BLaER1 (cell line): ENCODE results near the gene CASP3.
"Not testable (repeated sequence)": the region's sequence is repeated elsewhere in the genome, so short reads cannot be mapped to it uniquely, and the experiment has no call there.

Experiments
- H3K27ac ChIP-seq: shearing (Covaris generic); formaldehyde crosslinking; 2 replicates; pipeline ENCODE4 v1.8.1; 2022
- H3K27me3 ChIP-seq: shearing (Covaris generic); formaldehyde crosslinking; 2 replicates; pipeline ENCODE4 v1.8.1; 2022
- H3K36me3 ChIP-seq: shearing (Covaris generic); formaldehyde crosslinking; 2 replicates; pipeline ENCODE4 v1.8.1; 2022
- H3K4me1 ChIP-seq: shearing (Covaris generic); formaldehyde crosslinking; 2 replicates; pipeline ENCODE4 v1.8.1; 2022
- H3K4me2 ChIP-seq: shearing (Covaris generic); formaldehyde crosslinking; 2 replicates; pipeline ENCODE4 v1.8.1; 2022
- H3K4me3 ChIP-seq: shearing (Covaris generic); formaldehyde crosslinking; 2 replicates; pipeline ENCODE4 v1.8.1; 2022
- H3K9ac ChIP-seq: shearing (Covaris generic); formaldehyde crosslinking; 2 replicates; pipeline ENCODE4 v1.8.1; 2022
- H3K9me3 ChIP-seq: shearing (Covaris generic); formaldehyde crosslinking; 2 replicates; pipeline ENCODE4 v1.8.1; 2022
- H4K20me1 ChIP-seq: shearing (Covaris generic); formaldehyde crosslinking; 2 replicates; pipeline ENCODE4 v1.8.1; 2022
- Cebpa-rat ChIP-seq: shearing (Covaris generic); IDR thresholded peaks from 2 replicates; pipeline ENCODE4 v1.8.1; 2022

Gene CASP3

DNA sequence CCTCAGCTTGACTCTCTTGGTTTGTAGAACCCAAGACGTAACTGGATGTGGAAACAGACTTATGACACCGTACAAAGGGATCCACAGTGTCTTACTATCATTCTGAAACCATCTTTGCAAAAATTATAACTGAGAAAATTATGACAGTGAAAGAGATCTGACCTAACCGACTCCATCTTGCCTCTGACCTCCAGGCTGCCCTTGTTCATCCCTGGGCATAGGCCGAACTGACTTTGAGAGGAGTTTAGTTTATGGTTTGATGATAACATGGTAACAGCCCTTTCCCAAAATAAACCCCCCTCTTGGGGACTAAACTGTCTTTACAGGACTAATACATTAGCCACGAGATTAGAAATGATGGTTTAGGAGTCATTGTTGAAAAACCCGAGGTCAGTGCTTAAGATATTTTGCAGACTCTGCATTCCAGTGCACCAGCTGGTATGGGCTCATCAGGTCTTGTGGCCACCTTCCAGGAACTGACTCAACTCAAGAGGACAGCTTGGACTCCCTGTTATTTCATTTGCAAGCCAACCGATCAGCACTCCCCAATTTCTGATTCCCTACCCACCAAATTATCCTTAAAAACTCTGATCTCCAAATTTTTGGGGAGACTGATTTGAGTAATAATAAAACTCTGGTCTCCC lies 49.6 kb downstream of the CASP3 start:
- Histone ChIP-seq H3K36me3 (no peaks in the 10 kb centered on the region), H3K27ac (no peak overlapping the region), H3K9me3 (peaks cover 20% of the 10 kb centered on the region), H4K20me1 (no peaks in the 10 kb centered on the region), H3K4me3 (no peak overlapping the region), H3K4me1 (no peaks in the 10 kb centered on the region), H3K27me3 (0 out of 2 replicates have a peak, but pooled peaks cover 3% of the 10 kb centered on the region), H3K9ac (no peak overlapping the region), H3K4me2 (no peak overlapping the region)
- no peak for TF ChIP-seq Cebpa-rat

GRCh38 chr4:184598753-184599491 lies 50.3 kb downstream of the CASP3 start:
- Histone ChIP-seq H3K4me1 (no peaks in the 10 kb centered on the region), H3K9ac (no peak overlapping the region), H3K9me3 (peaks cover 13% of the 10 kb centered on the region), H3K36me3 (no peaks in the 10 kb centered on the region), H3K27ac (no peak overlapping the region), H3K4me3 (no peak overlapping the region), H3K27me3 (0 out of 2 replicates have a peak, but pooled peaks cover 3% of the 10 kb centered on the region), H3K4me2 (no peak overlapping the region), H4K20me1 (no peaks in the 10 kb centered on the region)
- no peak for TF ChIP-seq Cebpa-rat

GRCh38 chr4:184596617-184597185 lies 52.5 kb downstream of the CASP3 start:
- no peak overlapping the region for H3K4me3 ChIP-seq
- H3K4me2 ChIP-seq: no peak overlapping the region
- no peak for TF ChIP-seq Cebpa-rat
- no peaks in the 10 kb centered on the region for H3K9me3 ChIP-seq
- no peaks in the 10 kb centered on the region for H3K36me3 ChIP-seq
- no peaks in the 10 kb centered on the region for H3K4me1 ChIP-seq
- H3K27ac ChIP-seq: no peak overlapping the region
- no peak overlapping the region for H3K9ac ChIP-seq
- no peaks in the 10 kb centered on the region for H4K20me1 ChIP-seq
- H3K27me3 ChIP-seq: 0 out of 2 replicates have a peak, but pooled peaks cover 3% of the 10 kb centered on the region

- Histone ChIP-seq H3K4me1 (no peaks in the 10 kb centered on the region), H3K27me3 (0 out of 2 replicates have a peak, but pooled peaks cover 3% of the 10 kb centered on the region), H3K9me3 (no peaks in the 10 kb centered on the region), H3K4me3 (no peak overlapping the region), H4K20me1 (no peaks in the 10 kb centered on the region), H3K36me3 (no peaks in the 10 kb centered on the region), H3K4me2 (no peak overlapping the region), H3K27ac (no peak overlapping the region), H3K9ac (no peak overlapping the region)
- no peak for TF ChIP-seq Cebpa-rat
These were observed 53.1 kb downstream of the CASP3 start for GRCh38 chr4:184596044-184596616.

- Histone ChIP-seq H4K20me1 (no peaks in the 10 kb centered on the region), H3K4me3 (no peak overlapping the region), H3K4me1 (no peaks in the 10 kb centered on the region), H3K9ac (no peak overlapping the region), H3K9me3 (no peaks in the 10 kb centered on the region), H3K36me3 (no peaks in the 10 kb centered on the region), H3K27me3 (0 out of 2 replicates have a peak, but pooled peaks cover 3% of the 10 kb centered on the region), H3K4me2 (no peak overlapping the region), H3K27ac (no peak overlapping the region)
- no peak for TF ChIP-seq Cebpa-rat
These were observed 53.8 kb downstream of the CASP3 start for GRCh38 chr4:184595430-184595829.

GRCh38 chr4:184593461-184593860 lies 55.8 kb downstream of the CASP3 start:
- Histone ChIP-seq H4K20me1 (no peaks in the 10 kb centered on the region), H3K27ac (no peak overlapping the region), H3K9me3 (no peaks in the 10 kb centered on the region), H3K36me3 (no peaks in the 10 kb centered on the region), H3K4me1 (no peaks in the 10 kb centered on the region), H3K27me3 (no peaks in the 10 kb centered on the region), H3K9ac (no peak overlapping the region), H3K4me3 (no peak overlapping the region), H3K4me2 (no peak overlapping the region)
- TF ChIP-seq Cebpa-rat: no peak

GRCh38 chr4:184591747-184592270 lies 57.4 kb downstream of the CASP3 start:
- not testable (repeated sequence) for H3K4me1 ChIP-seq, H3K9me3 ChIP-seq, H3K9ac ChIP-seq, H3K36me3 ChIP-seq, H4K20me1 ChIP-seq, H3K27me3 ChIP-seq, H3K27ac ChIP-seq, H3K4me3 ChIP-seq, H3K4me2 ChIP-seq

- no peak for TF ChIP-seq Cebpa-rat
- H3K4me2 ChIP-seq: no peak overlapping the region
These were observed 58.1 kb downstream of the CASP3 start for GRCh38 chr4:184591070-184591677.

GRCh38 chr4:184590196-184590595 lies 59.1 kb downstream of the CASP3 start:
- no peak for TF ChIP-seq Cebpa-rat
- H3K4me3 ChIP-seq: no peak overlapping the region
- H3K4me2 ChIP-seq: no peak overlapping the region
- no peak overlapping the region for H3K9ac ChIP-seq
- peaks cover 4% of the 10 kb centered on the region for H3K4me1 ChIP-seq
- H4K20me1 ChIP-seq: no peaks in the 10 kb centered on the region
- no peaks in the 10 kb centered on the region for H3K9me3 ChIP-seq
- no peak overlapping the region for H3K27ac ChIP-seq
- H3K27me3 ChIP-seq: no peaks in the 10 kb centered on the region
- no peaks in the 10 kb centered on the region for H3K36me3 ChIP-seq

More at GRCh38 chr4:184591070-184591677, 58.1 kb downstream of the CASP3 start:
- no peaks in the 10 kb centered on the region for H3K27me3 ChIP-seq
- H3K9me3 ChIP-seq: no peaks in the 10 kb centered on the region
- H3K27ac ChIP-seq: no peak overlapping the region
- no peaks in the 10 kb centered on the region for H4K20me1 ChIP-seq
- H3K4me3 ChIP-seq: no peak overlapping the region
- no peaks in the 10 kb centered on the region for H3K36me3 ChIP-seq
- H3K4me1 ChIP-seq: no peaks in the 10 kb centered on the region
- no peak overlapping the region for H3K9ac ChIP-seq
